ENCODE data around the gene KLHL3. TPM values are rescaled to one million over a fixed set of nuclear protein-coding genes. Genes with fewer than 3 reads are reported as not detected.

Gene KLHL3
- total RNA-seq, 4 donors from 2014 or later: 1.7 to 3.8 (median 3.1) TPM

DNA sequence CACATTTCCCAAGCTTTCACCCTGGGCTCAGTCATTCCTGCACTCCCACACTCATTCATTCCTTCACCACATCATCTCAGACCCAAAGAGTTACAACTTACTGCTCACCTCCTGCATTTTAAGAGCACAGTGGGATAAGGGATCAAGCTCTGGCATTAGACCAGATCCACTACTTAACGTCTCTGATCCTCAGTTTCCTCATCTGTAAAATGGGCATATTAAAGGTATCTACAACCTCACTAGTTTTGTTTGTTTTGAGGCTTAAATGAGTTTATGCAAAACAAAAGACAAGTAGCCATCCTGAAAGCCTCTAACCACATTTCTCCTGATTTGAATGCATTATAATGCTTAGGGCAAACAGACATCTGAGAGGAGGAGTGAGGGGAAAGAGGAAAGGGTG is 77.6 kb downstream of the KLHL3 start:
- TF ChIP-seq, protein P1, sequence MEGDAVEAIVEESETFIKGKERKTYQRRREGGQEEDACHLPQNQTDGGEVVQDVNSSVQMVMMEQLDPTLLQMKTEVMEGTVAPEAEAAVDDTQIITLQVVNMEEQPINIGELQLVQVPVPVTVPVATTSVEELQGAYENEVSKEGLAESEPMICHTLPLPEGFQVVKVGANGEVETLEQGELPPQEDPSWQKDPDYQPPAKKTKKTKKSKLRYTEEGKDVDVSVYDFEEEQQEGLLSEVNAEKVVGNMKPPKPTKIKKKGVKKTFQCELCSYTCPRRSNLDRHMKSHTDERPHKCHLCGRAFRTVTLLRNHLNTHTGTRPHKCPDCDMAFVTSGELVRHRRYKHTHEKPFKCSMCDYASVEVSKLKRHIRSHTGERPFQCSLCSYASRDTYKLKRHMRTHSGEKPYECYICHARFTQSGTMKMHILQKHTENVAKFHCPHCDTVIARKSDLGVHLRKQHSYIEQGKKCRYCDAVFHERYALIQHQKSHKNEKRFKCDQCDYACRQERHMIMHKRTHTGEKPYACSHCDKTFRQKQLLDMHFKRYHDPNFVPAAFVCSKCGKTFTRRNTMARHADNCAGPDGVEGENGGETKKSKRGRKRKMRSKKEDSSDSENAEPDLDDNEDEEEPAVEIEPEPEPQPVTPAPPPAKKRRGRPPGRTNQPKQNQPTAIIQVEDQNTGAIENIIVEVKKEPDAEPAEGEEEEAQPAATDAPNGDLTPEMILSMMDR (IDR thresholded peaks at IDR 0.05): no peak
- no peak for TF ChIP-seq POLR2A (IDR thresholded peaks at IDR 0.05)
- 89 to 93% methylated on average over 1 of the region's 1 CpG for WGBS, 2 donors
- no peak overlapping the region for H3K27ac ChIP-seq
- H3K27me3 ChIP-seq: no peaks in the 10 kb centered on the region
- H3K9me3 ChIP-seq: no peaks in the 10 kb centered on the region
- DNase-seq: no peak
- intact Hi-C loops (cut with DNase I): no loop called here
- peaks cover 0 to 12% (median 0%) of the 10 kb centered on the region in 3 donors for H3K36me3 ChIP-seq
- peaks cover 0 to 25% (median 8%) of the 10 kb centered on the region in 3 donors for H3K4me1 ChIP-seq
- no peak overlapping the region for H3K4me3 ChIP-seq

DNA sequence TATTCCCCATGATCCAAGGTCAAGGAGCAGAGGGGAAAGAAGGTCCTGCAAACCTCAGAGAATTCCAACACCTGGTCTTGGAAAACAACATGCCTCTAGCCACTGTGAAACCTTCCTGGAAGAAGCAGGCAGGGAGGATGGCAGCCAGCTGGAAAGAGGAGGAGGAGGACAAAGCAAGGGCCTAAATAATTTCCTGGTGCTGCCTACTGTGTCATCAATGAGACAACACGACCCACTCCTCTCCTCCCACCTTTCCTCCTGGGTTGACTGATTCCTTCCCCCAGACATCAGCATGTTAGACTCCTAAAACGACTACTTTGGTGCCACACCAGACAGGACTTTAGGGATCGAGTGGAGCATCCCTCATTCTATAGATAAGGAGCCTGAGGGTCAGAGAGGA is 78.8 kb downstream of the KLHL3 start:
- Histone ChIP-seq H3K4me3 (no peak overlapping the region), H3K4me1 (peaks cover 0 to 19% (median 8%) of the 10 kb centered on the region in 3 donors), H3K27me3 (no peaks in the 10 kb centered on the region), H3K36me3 (peaks cover 0 to 12% (median 0%) of the 10 kb centered on the region in 3 donors), H3K9me3 (no peaks in the 10 kb centered on the region), H3K27ac (no peak overlapping the region)
- TF ChIP-seq, protein P1 (IDR thresholded peaks at IDR 0.05): no peak
- TF ChIP-seq POLR2A (IDR thresholded peaks at IDR 0.05): no peak
- DNase-seq: no peak
- 40 to 59% methylated on average over 3 of the region's 3 CpGs for WGBS, 2 donors
- intact Hi-C loops (cut with DNase I): no loop called here

DNA sequence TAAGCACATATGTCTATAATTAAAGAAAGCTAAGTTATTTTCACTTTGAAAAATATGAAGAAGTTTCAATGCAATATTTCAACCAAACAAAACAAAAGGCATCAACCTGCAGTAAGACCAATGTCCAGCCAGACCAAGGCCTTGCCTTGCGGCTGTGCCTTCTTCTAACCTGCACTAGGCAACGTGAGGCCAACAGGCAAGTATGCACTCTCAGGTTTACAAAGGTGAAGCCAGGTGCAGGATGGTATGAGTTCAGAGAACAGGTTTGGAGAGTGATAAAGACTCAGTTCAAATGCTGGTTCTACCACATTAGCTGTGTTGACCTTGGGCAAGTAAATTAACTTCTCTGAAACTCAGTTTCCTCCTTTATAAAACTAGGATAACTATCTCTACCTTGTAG is 79.3 kb downstream of the KLHL3 start:
- H3K9me3 ChIP-seq: no peaks in the 10 kb centered on the region
- H3K27me3 ChIP-seq: no peaks in the 10 kb centered on the region
- peaks cover 0 to 15% (median 7%) of the 10 kb centered on the region in 3 donors for H3K4me1 ChIP-seq
- H3K4me3 ChIP-seq: no peak overlapping the region
- intact Hi-C loops (cut with DNase I): no loop called here
- H3K36me3 ChIP-seq: peaks cover 0 to 12% (median 0%) of the 10 kb centered on the region in 3 donors
- WGBS, 2 donors: 87 to 89% methylated on average over 2 of the region's 2 CpGs
- no peak overlapping the region for H3K27ac ChIP-seq
- no peak for TF ChIP-seq POLR2A (IDR thresholded peaks at IDR 0.05)
- TF ChIP-seq, protein P1 (IDR thresholded peaks at IDR 0.05): no peak
- no peak for DNase-seq

DNA sequence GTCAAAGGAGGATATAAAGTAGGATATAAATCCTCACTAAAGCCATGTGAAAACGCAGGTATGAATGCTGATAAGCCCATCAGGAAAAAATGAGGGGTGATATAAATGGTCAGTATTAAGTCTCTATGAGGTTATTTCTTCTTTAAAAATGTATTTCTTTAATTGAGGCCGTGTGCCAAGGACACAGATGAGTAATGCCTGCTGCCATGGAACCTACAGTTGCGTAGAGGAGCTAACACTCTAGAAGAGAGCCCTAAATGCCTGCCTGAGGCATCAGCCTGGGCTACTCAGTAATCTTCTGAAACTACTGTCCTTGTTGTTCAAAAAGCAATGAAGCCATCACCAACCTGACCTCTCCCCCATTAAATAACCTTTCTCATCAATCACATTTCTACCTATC is 84.9 kb downstream of the KLHL3 start:
- H3K4me1 ChIP-seq: peaks cover 0 to 6% (median 0%) of the 10 kb centered on the region in 3 donors
- H3K27me3 ChIP-seq: no peaks in the 10 kb centered on the region
- H3K4me3 ChIP-seq: no peak overlapping the region
- peaks cover 0 to 12% (median 0%) of the 10 kb centered on the region in 3 donors for H3K36me3 ChIP-seq
- no peaks in the 10 kb centered on the region for H3K9me3 ChIP-seq
- H3K27ac ChIP-seq: no peak overlapping the region
- no peak for TF ChIP-seq POLR2A (IDR thresholded peaks at IDR 0.05)
- TF ChIP-seq, protein P1 (IDR thresholded peaks at IDR 0.05): no peak
- DNase-seq: no peak
- intact Hi-C loops (cut with DNase I): no loop called here
- 61 to 64% methylated on average over 3 of the region's 3 CpGs for WGBS, 2 donors

DNA sequence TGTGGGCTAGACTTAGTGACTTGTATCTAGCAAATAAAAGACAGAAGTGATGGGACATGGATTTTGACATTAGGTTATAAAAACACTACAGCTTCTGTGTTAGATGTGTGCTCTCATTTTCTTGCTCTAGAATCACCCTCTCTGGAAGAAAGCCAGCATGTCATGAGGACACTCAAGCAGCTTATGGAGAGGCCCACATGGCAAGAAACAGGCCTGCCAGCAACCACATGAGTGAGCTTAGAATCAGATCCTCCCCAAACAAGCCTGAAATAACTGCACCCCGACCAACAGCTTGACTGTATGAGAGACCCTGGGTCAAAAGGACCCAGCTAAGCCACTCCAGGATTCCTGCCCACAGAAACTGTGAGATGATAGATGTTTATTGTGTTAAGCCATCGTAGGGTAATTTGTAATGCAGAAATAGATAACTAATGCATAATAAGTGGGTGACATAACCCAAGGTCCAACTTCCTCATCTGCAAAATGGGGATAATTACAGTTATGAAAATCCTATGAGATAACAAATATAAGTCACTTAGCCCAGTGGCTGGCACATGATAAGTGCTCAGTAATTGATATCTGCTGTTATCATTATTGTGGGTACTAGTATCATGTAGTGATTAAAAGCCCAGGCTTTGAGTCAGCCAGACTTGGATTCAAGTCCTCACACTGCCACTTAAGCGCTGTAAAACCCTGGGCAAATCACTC is 86.5 kb downstream of the KLHL3 start:
- no peak for TF ChIP-seq POLR2A (IDR thresholded peaks at IDR 0.05)
- TF ChIP-seq, protein P1 (IDR thresholded peaks at IDR 0.05): no peak
- H3K9me3 ChIP-seq: peaks cover 0 to 6% (median 0%) of the 10 kb centered on the region in 3 donors
- H3K4me1 ChIP-seq: peaks cover 0 to 6% (median 0%) of the 10 kb centered on the region in 3 donors
- H3K27ac ChIP-seq: no peak overlapping the region
- intact Hi-C loops (cut with DNase I): no loop called here
- 75 to 80% methylated on average over 2 to 3 of the region's 3 CpGs for WGBS, 2 donors
- peaks cover 0 to 12% (median 0%) of the 10 kb centered on the region in 3 donors for H3K36me3 ChIP-seq
- H3K4me3 ChIP-seq: no peak overlapping the region
- no peak for DNase-seq
- no peaks in the 10 kb centered on the region for H3K27me3 ChIP-seq

Data from esophagus squamous epithelium (tissue), 5 donors.